Right cardiac atrium (tissue), 5 donors: ENCODE measurements around the gene CMIP. TPM values are rescaled to one million over a fixed set of nuclear protein-coding genes. Genes with fewer than 3 reads are reported as not detected.

Experiments used
- ATAC-seq, 2 donors: fragments of 200-7000 bp; cut with Tn5 transposase; one replicate each; pipeline versions ENCODE4 v1.8.0 to v1.9.1; 2020; ENCODE audit warnings: moderate library complexity in 2 of 2, mild to moderate bottlenecking in 1 of 2
- DNase-seq, 3 donors: peaks; one replicate each; pipeline ENCODE4 v3.0.0-alpha.2; 2020
- H3K27ac ChIP-seq: one replicate; pipeline ENCODE4 v1.5.1; 2013; ENCODE audit warnings: mild to moderate bottlenecking, low read length, control low read depth, moderate library complexity
- H3K27me3 ChIP-seq: one replicate; pipeline ENCODE4 v1.6.1; 2013; ENCODE audit not compliant: control insufficient read depth, insufficient read depth
- H3K4me1 ChIP-seq: one replicate; pipeline ENCODE4 v1.6.1; 2013; ENCODE audit warnings: low read length; ENCODE audit not compliant: control insufficient read depth, insufficient read depth
- H3K4me3 ChIP-seq: one replicate; pipeline ENCODE4 v1.5.1; 2013; ENCODE audit warnings: low read length, control low read depth
- H3K9me3 ChIP-seq: one replicate; pipeline ENCODE4 v1.6.1; 2013; ENCODE audit warnings: low read length; ENCODE audit not compliant: control insufficient read depth
- whole genome bisulfite sequencing: extraction: QIAGEN DNeasy Blood & Tissue Kit; methylation state at CpG from one replicate; pipeline ENCODE4 v1.1.7; 2013; 5-methylcytosine and 5-hydroxymethylcytosine counted together
- intact Hi-C, 4 donors: fragments of 100-400 bp; cut with DNase I; formaldehyde crosslinking; loops; one replicate each; pipeline versions ENCODE4 v1.11.0 to v1.14.0; 2022 to 2023
- polyA plus RNA-seq: library from polyadenylated mRNA; stranded (reverse); fragments of 200-250 nt; gene quantifications from one replicate; pipeline ENCODE4 v1.2.3, GENCODE V29; 2013
- total RNA-seq, 4 donors: library from RNA; stranded (reverse); fragmentation: NEBNext Ultra II Directional; extraction: Animal tissue kit (Norgen Biotek cat#: 25700); gene quantifications; one replicate each; pipeline ENCODE4 v1.2.1, GENCODE V29; 2021
- donor health status: healthy with polysubstance abuse.
- donor health status: DM: no; HTN: yes; CAD: no.
- donor health status: DM: no; HTN: no; CAD: no.
- donor health status: DM: no; HTN: yes; CAD: no; lungs with severe emphysema.
- donor health status: DM: yes; HTN: yes; CAD: no.

Gene CMIP
- total and polyA plus RNA-seq, 5 donors, result 9.0 to 29.0 (median 19.2) TPM

DNA sequence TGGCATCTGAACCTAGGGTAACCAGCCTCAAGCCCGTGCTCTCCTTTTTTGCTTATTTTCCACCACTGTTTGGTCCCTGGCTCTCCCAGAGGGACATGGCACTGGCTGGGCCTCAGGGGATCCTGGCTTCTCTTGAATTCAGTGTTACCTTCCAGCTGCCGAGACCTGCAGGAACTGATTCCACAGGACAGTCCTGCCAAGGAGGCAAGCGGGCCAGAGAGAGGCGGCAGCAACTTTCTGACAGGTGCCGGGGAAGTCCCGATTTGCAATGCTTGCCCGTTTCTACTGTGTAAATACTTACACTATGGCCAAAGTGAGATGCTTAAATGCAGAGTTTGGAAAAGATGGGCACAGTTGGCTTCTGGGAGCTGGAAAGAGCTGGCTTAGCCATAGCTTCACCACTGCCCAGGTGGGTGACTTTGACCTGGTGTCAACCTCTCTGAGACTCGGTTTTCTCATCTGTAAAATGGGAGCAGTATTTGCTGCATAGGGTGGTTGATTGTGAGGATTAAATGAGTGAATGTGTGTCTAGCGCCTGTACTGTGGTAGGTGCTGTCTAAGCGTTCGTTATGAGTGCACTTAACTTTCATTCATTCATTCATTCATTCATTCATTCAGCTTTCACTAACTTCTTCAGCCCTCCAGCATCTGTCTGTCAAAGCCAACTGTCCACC is 124.9 kb downstream of the CMIP start:
- ATAC-seq (no peak), DNase-seq (no peak)
- H3K27ac ChIP-seq, result no peak overlapping the region
- no peak overlapping the region for H3K4me3 ChIP-seq
- no peaks in the 10 kb centered on the region for H3K4me1 ChIP-seq
- 94% methylated on average over 11 of the region's 11 CpGs for WGBS
- intact Hi-C loops, result no loop called here
- H3K27me3 ChIP-seq, result no peaks in the 10 kb centered on the region
- no peaks in the 10 kb centered on the region for H3K9me3 ChIP-seq

DNA sequence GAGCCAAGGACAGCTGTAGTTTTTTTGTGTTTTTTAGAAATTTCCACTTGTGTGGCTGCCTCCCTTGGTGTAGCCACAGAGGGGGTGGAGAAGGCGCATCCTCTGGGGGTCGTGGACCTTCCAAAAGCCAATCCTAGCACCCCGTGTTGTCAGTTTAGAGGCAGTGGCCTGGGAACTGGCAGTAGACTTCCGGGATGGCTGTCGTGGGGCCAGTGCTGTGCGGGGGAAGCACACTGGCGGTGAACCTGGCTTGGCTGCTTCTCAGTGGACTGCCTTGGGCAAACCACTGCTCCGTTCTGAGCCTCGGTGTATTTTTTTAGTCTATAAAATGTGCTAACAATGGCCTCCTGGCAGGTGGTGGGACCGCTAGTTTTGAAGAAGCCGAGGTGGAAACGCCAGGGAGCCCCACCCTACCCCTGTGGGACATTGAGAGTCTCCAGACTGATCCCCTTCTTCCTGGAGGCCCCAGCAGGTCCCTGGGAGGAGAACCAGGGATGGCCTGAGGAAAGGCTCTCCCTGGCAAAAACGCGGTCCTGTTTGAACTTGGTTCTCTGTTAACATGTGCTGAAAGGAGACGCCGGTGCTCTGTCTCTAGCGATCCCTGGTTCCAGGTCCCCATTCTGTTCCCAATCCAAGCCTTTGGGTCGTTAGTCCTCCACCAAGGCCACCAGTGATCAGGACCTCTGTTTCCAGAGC is 125.7 kb downstream of the CMIP start:
- peak in 1 of 2 donors; percentile 58 for ATAC-seq
- 60% methylated on average over 18 of the region's 18 CpGs for WGBS
- no peak overlapping the region for H3K27ac ChIP-seq

DNA sequence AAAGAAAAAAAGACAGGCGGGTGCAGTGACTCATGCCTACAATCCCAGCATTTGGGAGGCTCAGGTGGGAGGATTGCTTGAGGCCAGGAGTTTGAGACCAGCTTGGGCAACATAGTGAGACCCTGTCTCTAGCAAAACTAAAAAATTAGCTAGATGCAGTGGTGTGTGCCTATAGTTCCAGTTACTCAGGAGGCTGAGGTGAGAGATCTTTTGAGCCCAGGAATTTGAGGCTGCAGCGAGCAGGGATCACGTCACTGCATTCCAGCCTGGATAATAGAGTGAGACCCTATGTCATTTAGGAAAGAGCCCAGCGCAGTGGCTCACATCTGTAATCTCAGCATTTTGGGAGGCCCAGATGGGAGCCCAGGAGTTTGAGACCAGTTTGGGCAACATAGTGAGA is 126.6 kb downstream of the CMIP start:
- Histone ChIP-seq H3K4me1 (no peaks in the 10 kb centered on the region), H3K27ac (no peak overlapping the region), H3K27me3 (no peaks in the 10 kb centered on the region), H3K9me3 (no peaks in the 10 kb centered on the region), H3K4me3 (no peak overlapping the region)
- WGBS, result 96% methylated on average over 4 of the region's 4 CpGs
- intact Hi-C loops, result no loop called here
- ATAC-seq (no peak), DNase-seq (no peak)

More for the DNA sequence above, 125.7 kb downstream of the CMIP start:
- Histone ChIP-seq H3K4me1 (no peaks in the 10 kb centered on the region), H3K9me3 (no peaks in the 10 kb centered on the region), H3K4me3 (no peak overlapping the region), H3K27me3 (no peaks in the 10 kb centered on the region)
- intact Hi-C loops, result no loop called here
- no peak for DNase-seq

DNA sequence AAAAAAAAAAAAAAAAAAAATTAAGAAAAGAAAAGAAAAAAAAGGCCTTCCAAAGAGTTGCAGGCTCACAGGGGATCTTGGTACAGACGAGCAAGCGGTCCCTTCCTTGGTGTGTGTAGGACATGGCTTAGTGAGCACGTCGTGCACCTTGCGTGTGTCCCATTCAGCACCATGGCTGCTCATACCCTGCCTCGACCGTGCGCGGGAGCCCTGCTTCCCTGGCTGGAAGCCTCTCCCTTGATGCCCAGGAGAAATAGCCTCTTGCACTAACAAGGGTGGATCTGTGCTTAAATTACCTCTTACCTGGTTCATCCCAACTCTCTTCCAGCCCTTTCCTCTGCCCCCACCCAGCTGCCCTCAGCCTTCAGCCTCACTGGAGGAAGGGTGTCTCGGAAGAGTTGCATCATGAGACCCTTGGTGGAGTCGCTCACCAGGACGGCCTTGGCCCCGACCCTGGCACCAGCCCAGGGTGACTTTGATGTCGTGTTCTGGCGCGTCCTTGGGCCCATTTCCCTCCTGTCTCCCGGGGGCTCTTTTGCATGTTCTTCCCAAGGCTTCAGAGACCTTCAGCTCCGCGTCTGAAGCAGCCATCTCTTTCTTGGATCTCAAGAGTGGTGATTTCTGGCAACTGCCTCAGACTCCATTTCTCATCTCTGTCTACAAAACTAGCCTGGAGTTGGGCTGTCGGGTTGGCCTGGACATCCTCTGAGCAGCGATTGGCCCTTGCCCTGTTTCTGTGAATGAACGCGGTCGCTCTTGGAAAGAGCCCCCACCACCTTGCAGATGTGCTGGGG is 127.2 kb downstream of the CMIP start:
- Histone ChIP-seq H3K4me3 (no peak overlapping the region), H3K4me1 (no peaks in the 10 kb centered on the region), H3K27ac (no peak overlapping the region), H3K9me3 (no peaks in the 10 kb centered on the region), H3K27me3 (no peaks in the 10 kb centered on the region)
- DNase-seq (no peak), ATAC-seq (no peak)
- intact Hi-C loops, result no loop called here
- 80% methylated on average over 24 of the region's 24 CpGs for WGBS

DNA sequence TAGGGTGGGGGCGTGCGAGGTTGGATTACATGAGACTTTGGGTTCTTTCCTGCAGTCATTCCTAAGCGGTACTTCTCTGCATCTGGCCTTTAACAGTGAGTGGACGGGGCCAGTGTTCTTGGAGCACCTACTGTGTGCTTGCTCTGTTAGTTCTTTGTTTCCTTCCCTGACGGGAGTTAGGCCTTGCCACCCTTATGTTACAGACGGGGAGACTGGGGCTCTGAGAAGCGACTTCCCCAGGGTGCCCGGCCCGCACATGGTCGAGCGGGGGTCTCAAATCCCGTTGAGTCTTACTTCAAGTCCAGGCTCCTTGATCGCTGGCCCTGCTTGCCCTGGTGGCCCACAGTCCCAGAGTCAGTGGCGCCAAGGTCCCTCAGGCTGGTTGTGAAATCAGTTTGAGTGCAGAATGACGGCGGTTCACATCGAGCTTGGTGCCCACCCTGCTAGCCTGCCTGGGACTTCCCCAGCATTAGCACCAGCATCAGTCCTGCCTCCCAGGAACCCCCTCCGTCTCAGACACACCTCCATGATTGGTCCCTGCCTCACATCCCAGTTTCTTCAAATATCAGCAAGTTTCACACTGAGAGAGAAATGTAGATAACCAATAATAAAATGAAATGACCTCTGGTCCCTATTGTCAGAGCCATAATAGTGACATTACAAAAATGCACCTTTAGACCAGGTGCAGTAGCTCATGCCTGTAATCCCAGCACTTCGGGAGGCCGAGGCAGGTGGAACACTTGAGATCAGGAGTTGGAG is 128.0 kb downstream of the CMIP start:
- H3K4me1 ChIP-seq, result no peaks in the 10 kb centered on the region
- no peak overlapping the region for H3K4me3 ChIP-seq
- H3K27me3 ChIP-seq, result no peaks in the 10 kb centered on the region
- no peak overlapping the region for H3K27ac ChIP-seq
- 94% methylated on average over 20 of the region's 20 CpGs for WGBS
- intact Hi-C loops, result no loop called here
- no peak for ATAC-seq
- H3K9me3 ChIP-seq, result no peaks in the 10 kb centered on the region
- DNase-seq, result no peak

DNA sequence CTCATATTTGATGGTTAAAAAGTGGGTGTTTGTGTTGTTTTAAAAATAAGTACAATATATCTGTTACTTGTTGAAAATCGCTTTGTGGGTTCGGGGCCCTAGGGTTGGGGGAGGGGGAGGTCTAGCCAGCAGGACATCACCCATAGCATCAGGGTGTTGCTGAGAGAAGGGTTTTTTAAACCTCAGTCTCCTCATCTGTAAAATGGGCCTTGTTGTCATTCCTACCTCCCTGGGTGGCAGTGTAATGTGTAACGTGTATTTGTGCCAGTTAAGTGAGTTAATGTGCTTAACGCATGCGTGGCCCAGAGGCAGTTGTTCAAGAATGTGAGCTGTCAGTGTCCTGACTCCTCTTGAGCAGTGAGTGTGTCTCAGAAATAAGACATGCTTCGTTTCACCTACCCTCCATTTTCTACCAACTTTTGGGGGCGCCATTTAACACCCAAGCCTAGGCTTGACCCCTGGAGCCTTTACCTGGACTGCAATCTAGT is 129.0 kb downstream of the CMIP start:
- intact Hi-C loops, result no loop called here
- no peaks in the 10 kb centered on the region for H3K9me3 ChIP-seq
- 95% methylated on average over 7 of the region's 7 CpGs for WGBS
- H3K27me3 ChIP-seq, result no peaks in the 10 kb centered on the region
- no peak overlapping the region for H3K4me3 ChIP-seq
- no peak overlapping the region for H3K27ac ChIP-seq
- H3K4me1 ChIP-seq, result no peaks in the 10 kb centered on the region
- ATAC-seq, result no peak
- no peak for DNase-seq

DNA sequence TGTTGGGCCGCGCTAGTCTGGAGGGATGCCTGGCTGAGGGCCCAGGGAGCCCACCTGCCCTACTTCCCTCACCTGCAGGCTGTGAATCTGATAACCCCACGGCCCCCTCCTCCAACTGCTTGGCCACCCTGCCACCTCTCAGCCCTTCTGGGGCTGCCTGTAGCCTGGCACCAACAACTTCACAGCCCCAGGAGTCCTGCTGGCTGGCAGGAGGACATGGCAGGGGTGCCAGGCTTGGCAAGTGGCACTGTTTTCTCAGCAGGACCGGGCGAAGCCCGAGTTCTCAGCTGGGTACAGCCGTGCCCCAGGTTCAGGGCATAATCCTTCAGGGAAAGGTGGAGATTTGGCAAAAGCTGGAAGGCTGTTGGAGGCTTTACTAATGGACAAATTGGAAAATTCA is 129.6 kb downstream of the CMIP start:
- intact Hi-C loops, result no loop called here
- DNase-seq (no peak), ATAC-seq (peak in 1 of 2 donors; percentile 23)
- Histone ChIP-seq H3K4me3 (no peak overlapping the region), H3K27me3 (no peaks in the 10 kb centered on the region), H3K9me3 (no peaks in the 10 kb centered on the region), H3K4me1 (no peaks in the 10 kb centered on the region), H3K27ac (no peak overlapping the region)
- 75% methylated on average over 7 of the region's 7 CpGs for WGBS

DNA sequence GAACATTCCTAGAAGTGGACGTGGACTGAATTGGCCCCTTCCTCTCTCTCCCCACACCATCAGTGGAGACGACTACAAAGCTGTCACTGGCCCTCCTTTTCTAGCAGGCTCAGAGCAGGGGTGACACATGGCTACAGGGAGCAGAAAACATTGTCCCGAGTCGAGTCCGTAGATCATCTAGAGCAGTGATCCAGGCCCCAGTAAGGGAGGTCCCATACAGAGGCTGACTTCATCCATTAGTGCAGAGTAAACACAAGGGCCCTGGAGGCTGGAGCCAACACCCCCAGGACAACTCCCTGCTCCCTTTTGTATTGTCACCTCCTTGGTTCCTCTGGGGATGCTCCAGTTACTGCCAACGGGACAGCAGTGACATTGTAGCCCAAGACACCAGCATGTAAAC is 130.7 kb downstream of the CMIP start:
- no peak for ATAC-seq
- WGBS, result 84% methylated on average over 6 of the region's 6 CpGs

DNA sequence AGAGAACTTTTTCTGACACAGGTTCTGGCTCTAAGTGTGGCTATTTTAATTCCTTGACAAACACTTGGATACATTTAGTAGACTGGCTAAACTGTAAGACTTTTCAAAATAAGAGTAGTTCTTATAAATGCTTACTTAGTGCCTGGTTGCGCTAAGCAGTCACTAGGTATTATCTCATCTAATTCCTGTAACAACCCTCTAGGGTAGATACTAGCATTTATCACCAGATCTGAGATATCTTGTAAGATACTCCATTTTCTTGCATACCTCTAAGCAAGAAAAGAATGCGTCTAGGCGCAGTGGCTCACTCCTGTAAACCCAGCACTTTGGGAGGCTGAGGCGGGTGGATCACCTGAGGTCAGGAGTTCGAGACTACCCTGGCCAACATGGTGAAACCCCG is 131.2 kb downstream of the CMIP start:
- intact Hi-C loops, result no loop called here
- WGBS, result 98% methylated on average over 6 of the region's 6 CpGs
- DNase-seq (no peak), ATAC-seq (no peak)
- Histone ChIP-seq H3K27ac (no peak overlapping the region), H3K4me3 (no peak overlapping the region), H3K27me3 (no peaks in the 10 kb centered on the region), H3K9me3 (no peaks in the 10 kb centered on the region), H3K4me1 (no peaks in the 10 kb centered on the region)

More for the DNA sequence above, 130.7 kb downstream of the CMIP start:
- no peak overlapping the region for H3K4me3 ChIP-seq
- H3K27ac ChIP-seq, result no peak overlapping the region
- intact Hi-C loops, result no loop called here
- no peaks in the 10 kb centered on the region for H3K27me3 ChIP-seq
- H3K9me3 ChIP-seq, result no peaks in the 10 kb centered on the region
- no peak for DNase-seq
- no peaks in the 10 kb centered on the region for H3K4me1 ChIP-seq

DNA sequence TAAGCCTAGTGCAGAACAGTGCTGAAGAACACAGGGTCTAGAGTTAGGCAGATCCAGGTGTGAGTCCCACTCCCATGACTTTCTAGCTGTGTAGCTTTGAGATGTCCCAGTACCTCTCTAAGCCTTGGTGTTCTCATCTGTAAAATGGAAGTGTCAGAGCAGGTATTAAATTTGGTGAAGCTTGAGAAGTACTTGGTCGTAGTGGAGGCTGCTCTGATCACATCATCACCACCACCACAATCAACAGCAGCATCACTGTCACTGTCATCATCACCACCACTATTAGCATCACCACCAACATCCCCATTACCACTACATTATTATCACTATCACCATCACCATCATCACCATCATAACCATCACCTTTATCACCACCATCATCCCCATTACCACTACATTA is 132.1 kb downstream of the CMIP start:
- DNase-seq (no peak), ATAC-seq (no peak)
- H3K27me3 ChIP-seq, result no peaks in the 10 kb centered on the region
- no peak overlapping the region for H3K4me3 ChIP-seq
- no peaks in the 10 kb centered on the region for H3K4me1 ChIP-seq
- intact Hi-C loops, result no loop called here
- H3K9me3 ChIP-seq, result no peaks in the 10 kb centered on the region
- no peak overlapping the region for H3K27ac ChIP-seq
- 94% methylated on average over 1 of the region's 1 CpG for WGBS
